Activated naive CD8-positive, alpha-beta T cell treated with anti-CD3 and anti-CD28 coated beads, Interleukin-2, amount 10 ng/mL, durations not matched to agents 7 days and 5 days (primary cell): Measurements from ENCODE around the gene RPTOR. TPM values are rescaled to one million over a fixed set of nuclear protein-coding genes. Genes with fewer than 3 reads are reported as not detected.
"Not testable (repeated sequence)": the region's sequence is repeated elsewhere in the genome, so short reads cannot be mapped to it uniquely, and the experiment has no call there.

Source experiments
- ATAC-seq: fragments of 150-1000 bp; cut with Tn5 transposase; one replicate; pipeline ENCODE4 v1.10.0; 2021; ENCODE audit warnings: low read depth, moderate library complexity
- POLR2A ChIA-PET: fragments of 350-600 bp; sonication (Branson Sonifier 250); formaldehyde crosslinking; loops from one replicate; lab custom pipeline; 2021; ENCODE audit warnings: antibody characterized with exemption; lab: Charles Lee
- DNase-seq: peaks from one replicate; pipeline ENCODE4 v3.0.0; 2021
- H3K27ac Mint-ChIP-seq: one replicate; pipeline ENCODE4 v1.8.0; 2022; ENCODE audit warnings: mild to moderate bottlenecking, mixed read lengths
- H3K27me3 Mint-ChIP-seq: one replicate; pipeline ENCODE4 v1.8.0; 2022; ENCODE audit warnings: mild to moderate bottlenecking, moderate library complexity, mixed read lengths
- H3K36me3 Mint-ChIP-seq: one replicate; pipeline ENCODE4 v1.8.0; 2021; ENCODE audit warnings: mild to moderate bottlenecking, mixed read lengths
- H3K4me1 Mint-ChIP-seq: one replicate; pipeline ENCODE4 v1.8.0; 2021; ENCODE audit warnings: mixed read lengths
- H3K4me3 Mint-ChIP-seq: one replicate; pipeline ENCODE4 v1.8.0; 2022; ENCODE audit warnings: mild to moderate bottlenecking, moderate library complexity, mixed read lengths
- H3K9me3 Mint-ChIP-seq: one replicate; pipeline ENCODE4 v1.8.0; 2021; ENCODE audit warnings: mixed read lengths
- total RNA-seq, 2 experiments: library from RNA; stranded (reverse); gene quantifications; one replicate each; pipeline ENCODE4 v1.2.3, GENCODE V29; 2021

The RPTOR gene
- total RNA-seq, 2 experiments from 2014 or later, result 43.2 to 43.8 TPM

- no peaks in the 10 kb centered on the region for H3K9me3 Mint-ChIP-seq
- H3K4me1 Mint-ChIP-seq, result no peaks in the 10 kb centered on the region
- POLR2A ChIA-PET, result no interaction called here
- H3K27me3 Mint-ChIP-seq, result peaks cover 8% of the 10 kb centered on the region
- no peak overlapping the region for H3K4me3 Mint-ChIP-seq
- DNase-seq (no peak), ATAC-seq (no peak)
- no peak overlapping the region for H3K27ac Mint-ChIP-seq
- H3K36me3 Mint-ChIP-seq, result no peaks in the 10 kb centered on the region
Observed at GRCh38 chr17:80504686-80505413, 39.8 kb upstream of the RPTOR start.

GRCh38 chr17:80507177-80507576 is 37.5 kb upstream of the RPTOR start:
- DNase-seq, H3K36me3 Mint-ChIP-seq, H3K4me3 Mint-ChIP-seq, POLR2A ChIA-PET, H3K4me1 Mint-ChIP-seq, H3K27ac Mint-ChIP-seq, H3K9me3 Mint-ChIP-seq, ATAC-seq, H3K27me3 Mint-ChIP-seq: not testable (repeated sequence)

DNA sequence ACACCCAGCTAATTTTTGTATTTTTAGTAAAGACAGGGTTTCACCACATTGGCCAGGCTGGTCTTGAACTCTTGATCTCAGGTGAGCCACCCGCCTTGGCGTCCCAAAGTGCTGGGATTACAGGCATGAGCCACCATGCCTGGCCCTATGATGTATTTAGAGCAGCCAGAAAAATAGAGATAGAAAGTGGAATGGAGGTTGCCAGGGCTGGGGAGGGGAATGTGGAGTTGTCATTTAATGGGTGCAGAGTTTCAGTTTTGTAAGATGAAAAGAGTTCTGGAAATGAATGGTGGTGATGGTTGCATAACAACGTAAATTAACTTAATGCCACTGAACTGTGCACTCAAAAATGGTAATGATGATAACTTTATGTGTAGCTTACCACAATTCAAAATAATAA is 36.7 kb upstream of the RPTOR start:
- Mint-ChIP-seq H3K27me3 (peaks cover 10% of the 10 kb centered on the region), H3K4me1 (no peaks in the 10 kb centered on the region), H3K36me3 (no peaks in the 10 kb centered on the region), H3K27ac (no peak overlapping the region), H3K4me3 (no peak overlapping the region), H3K9me3 (no peaks in the 10 kb centered on the region)
- DNase-seq, result no peak
- POLR2A ChIA-PET, result no interaction called here
- no peak for ATAC-seq

GRCh38 chr17:80509311-80509710 is 35.3 kb upstream of the RPTOR start:
- POLR2A ChIA-PET, result no interaction called here
- Mint-ChIP-seq H3K4me3 (no peak overlapping the region), H3K27me3 (peaks cover 10% of the 10 kb centered on the region), H3K4me1 (no peaks in the 10 kb centered on the region), H3K36me3 (no peaks in the 10 kb centered on the region), H3K27ac (no peak overlapping the region), H3K9me3 (no peaks in the 10 kb centered on the region)
- DNase-seq (no peak), ATAC-seq (no peak)

GRCh38 chr17:80510132-80510531 is 34.5 kb upstream of the RPTOR start:
- ATAC-seq (no peak), DNase-seq (no peak)
- Mint-ChIP-seq H3K4me3 (no peak overlapping the region), H3K27me3 (peaks cover 8% of the 10 kb centered on the region), H3K36me3 (no peaks in the 10 kb centered on the region), H3K27ac (no peak overlapping the region), H3K4me1 (no peaks in the 10 kb centered on the region), H3K9me3 (no peaks in the 10 kb centered on the region)
- POLR2A ChIA-PET, result no interaction called here

- POLR2A ChIA-PET, result no interaction called here
- Mint-ChIP-seq H3K36me3 (no peaks in the 10 kb centered on the region), H3K4me3 (no peak overlapping the region), H3K4me1 (no peaks in the 10 kb centered on the region), H3K9me3 (no peaks in the 10 kb centered on the region), H3K27me3 (peaks cover 8% of the 10 kb centered on the region), H3K27ac (no peak overlapping the region)
- no peak for ATAC-seq
- DNase-seq, result no peak
Observed at GRCh38 chr17:80510772-80511171, 33.9 kb upstream of the RPTOR start.

- H3K27ac Mint-ChIP-seq, result no peak overlapping the region
- ATAC-seq, result no peak
- POLR2A ChIA-PET, result no interaction called here
Observed at GRCh38 chr17:80511222-80512180, 33.1 kb upstream of the RPTOR start.

DNA sequence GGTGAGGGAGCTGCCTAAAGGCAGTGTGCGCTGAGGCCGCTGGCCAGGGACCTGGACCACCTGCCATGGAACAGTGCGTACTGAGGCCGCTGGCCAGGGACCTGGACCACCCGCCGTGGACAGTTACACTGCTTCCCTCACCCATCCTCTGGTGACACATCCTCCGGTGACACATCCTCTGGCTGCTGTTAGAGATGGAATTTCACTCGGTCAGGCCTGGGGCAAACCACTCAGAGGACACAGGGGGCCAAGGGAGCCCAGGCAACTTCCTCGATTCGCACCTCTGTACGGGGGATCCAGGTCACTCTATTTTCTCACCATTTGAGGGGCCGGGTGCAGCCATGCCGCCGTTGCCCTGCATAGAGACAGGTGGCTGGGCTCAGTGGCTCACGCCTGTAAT is 32.4 kb upstream of the RPTOR start:
- no peak overlapping the region for H3K27ac Mint-ChIP-seq
- no peaks in the 10 kb centered on the region for H3K9me3 Mint-ChIP-seq
- DNase-seq (no peak), ATAC-seq (no peak)
- POLR2A ChIA-PET, result no interaction called here
- no peaks in the 10 kb centered on the region for H3K36me3 Mint-ChIP-seq
- H3K4me3 Mint-ChIP-seq, result no peak overlapping the region
- H3K27me3 Mint-ChIP-seq, result peaks cover 7% of the 10 kb centered on the region
- no peaks in the 10 kb centered on the region for H3K4me1 Mint-ChIP-seq

More at GRCh38 chr17:80511222-80512180, 33.1 kb upstream of the RPTOR start:
- Mint-ChIP-seq H3K9me3 (no peaks in the 10 kb centered on the region), H3K27me3 (peaks cover 8% of the 10 kb centered on the region), H3K4me3 (no peak overlapping the region), H3K36me3 (no peaks in the 10 kb centered on the region), H3K4me1 (no peaks in the 10 kb centered on the region)
- no peak for DNase-seq

- Mint-ChIP-seq H3K36me3 (no peaks in the 10 kb centered on the region), H3K27me3 (peaks cover 4% of the 10 kb centered on the region), H3K27ac (no peak overlapping the region), H3K9me3 (no peaks in the 10 kb centered on the region), H3K4me3 (no peak overlapping the region), H3K4me1 (no peaks in the 10 kb centered on the region)
- POLR2A ChIA-PET, result no interaction called here
- no peak for ATAC-seq
- no peak for DNase-seq
Observed at GRCh38 chr17:80513201-80513600, 31.4 kb upstream of the RPTOR start.

GRCh38 chr17:80513892-80514291 is 30.7 kb upstream of the RPTOR start:
- no peaks in the 10 kb centered on the region for H3K36me3 Mint-ChIP-seq
- no peak for ATAC-seq
- H3K27ac Mint-ChIP-seq, result no peak overlapping the region
- H3K27me3 Mint-ChIP-seq, result peaks cover 6% of the 10 kb centered on the region
- no peaks in the 10 kb centered on the region for H3K9me3 Mint-ChIP-seq
- POLR2A ChIA-PET, result no interaction called here
- no peak overlapping the region for H3K4me3 Mint-ChIP-seq
- no peak for DNase-seq
- no peaks in the 10 kb centered on the region for H3K4me1 Mint-ChIP-seq

DNA sequence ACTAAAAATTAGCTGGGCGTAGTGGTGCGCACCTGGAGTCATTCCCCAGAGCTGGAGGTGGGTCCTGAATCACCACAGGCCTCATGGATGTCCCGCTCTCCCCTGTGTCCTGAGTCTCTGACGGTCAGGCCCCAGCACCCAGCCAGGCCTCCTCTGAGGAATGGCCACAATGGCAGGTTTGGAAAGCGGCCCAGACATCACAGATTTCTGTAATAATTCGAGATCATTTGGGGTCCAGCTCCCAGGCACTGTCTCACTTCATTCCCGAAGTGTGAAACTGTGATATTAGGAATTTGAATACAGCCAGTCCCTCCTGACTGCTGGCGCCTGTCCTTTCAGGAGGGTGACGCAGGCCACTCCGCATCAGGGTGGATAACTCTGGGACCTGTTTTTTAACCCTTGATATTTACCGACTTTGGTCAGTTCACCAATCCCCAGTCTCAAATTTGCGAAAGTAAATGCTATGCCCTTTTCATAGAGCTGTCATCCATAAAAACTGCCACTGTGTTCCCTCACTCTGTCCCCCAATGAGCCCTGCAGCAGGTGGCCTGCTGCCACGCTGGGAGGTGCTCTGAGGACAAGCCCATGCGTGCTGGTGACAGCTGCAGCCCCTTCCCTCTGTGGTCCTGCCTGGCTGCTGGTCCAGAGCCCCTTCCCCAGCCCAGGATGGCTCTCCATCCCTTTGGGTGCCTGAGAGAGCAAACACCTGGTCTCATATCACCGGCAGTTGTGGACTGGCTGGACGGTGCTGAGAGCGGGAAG is 28.3 kb upstream of the RPTOR start:
- Mint-ChIP-seq H3K9me3 (no peaks in the 10 kb centered on the region), H3K27ac (no peak overlapping the region), H3K4me3 (no peak overlapping the region), H3K27me3 (peaks cover 12% of the 10 kb centered on the region), H3K4me1 (no peaks in the 10 kb centered on the region), H3K36me3 (no peaks in the 10 kb centered on the region)
- POLR2A ChIA-PET, result no interaction called here
- ATAC-seq, result no peak
- no peak for DNase-seq

DNA sequence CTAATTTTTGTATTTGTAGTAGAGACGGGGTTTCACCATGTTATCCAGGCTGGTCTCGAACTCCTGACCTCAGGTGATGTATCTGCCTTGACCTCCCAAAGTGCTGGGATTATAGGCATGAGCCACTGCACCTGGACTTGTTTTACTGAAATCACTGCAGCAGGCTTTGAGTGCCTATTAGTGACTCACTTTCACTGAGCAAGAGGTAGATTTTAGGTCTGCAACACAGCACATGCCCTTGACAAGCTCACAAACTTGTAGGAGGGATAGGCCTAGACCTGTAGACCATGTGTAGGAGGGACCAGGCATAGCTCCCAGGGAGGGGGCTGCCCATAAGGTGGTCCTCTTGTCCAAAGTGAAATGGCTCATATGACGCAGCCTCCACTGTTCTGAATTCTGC is 27.0 kb upstream of the RPTOR start:
- H3K27me3 Mint-ChIP-seq, result peaks cover 8% of the 10 kb centered on the region
- POLR2A ChIA-PET, result no interaction called here

DNA sequence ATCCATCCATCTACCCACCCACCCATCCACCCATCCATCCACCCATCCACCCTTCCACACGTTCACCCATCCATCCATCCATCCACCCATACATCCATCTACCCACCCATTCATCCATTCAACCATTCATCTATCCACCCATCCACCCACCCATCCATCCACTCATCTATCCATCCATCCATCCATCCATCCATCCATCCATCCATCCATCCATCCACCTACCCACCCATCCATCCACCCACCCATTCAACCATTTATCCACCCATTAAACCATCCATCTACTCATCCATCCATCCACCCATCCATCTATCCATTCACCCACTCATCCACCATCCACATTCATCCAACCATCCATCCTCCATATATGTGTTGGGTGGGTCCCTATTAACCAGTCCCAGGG is 26.2 kb upstream of the RPTOR start:
- no peaks in the 10 kb centered on the region for H3K4me1 Mint-ChIP-seq
- no peak overlapping the region for H3K4me3 Mint-ChIP-seq
- peaks cover 8% of the 10 kb centered on the region for H3K27me3 Mint-ChIP-seq
- POLR2A ChIA-PET, result no interaction called here
- DNase-seq, result no peak
- no peak for ATAC-seq
- no peak overlapping the region for H3K27ac Mint-ChIP-seq
- H3K9me3 Mint-ChIP-seq, result no peaks in the 10 kb centered on the region
- no peaks in the 10 kb centered on the region for H3K36me3 Mint-ChIP-seq

More for the DNA sequence above, 27.0 kb upstream of the RPTOR start:
- H3K4me1 Mint-ChIP-seq, result no peaks in the 10 kb centered on the region
- H3K27ac Mint-ChIP-seq, result no peak overlapping the region
- ATAC-seq, result no peak
- H3K4me3 Mint-ChIP-seq, result no peak overlapping the region
- H3K36me3 Mint-ChIP-seq, result no peaks in the 10 kb centered on the region
- H3K9me3 Mint-ChIP-seq, result no peaks in the 10 kb centered on the region
- DNase-seq, result no peak
